GM21528 (cell line): Measurements from ENCODE around the gene PSD4.

ENCODE experiments used
- ATAC-seq: cut with Tn5 transposase; IDR thresholded peaks from one replicate; pipeline ENCODE4 v1.9.1; 2021; ENCODE audit warnings: mild to moderate bottlenecking, moderate library complexity; ENCODE audit not compliant: unreplicated experiment, low FRiP score

Gene PSD4

DNA sequence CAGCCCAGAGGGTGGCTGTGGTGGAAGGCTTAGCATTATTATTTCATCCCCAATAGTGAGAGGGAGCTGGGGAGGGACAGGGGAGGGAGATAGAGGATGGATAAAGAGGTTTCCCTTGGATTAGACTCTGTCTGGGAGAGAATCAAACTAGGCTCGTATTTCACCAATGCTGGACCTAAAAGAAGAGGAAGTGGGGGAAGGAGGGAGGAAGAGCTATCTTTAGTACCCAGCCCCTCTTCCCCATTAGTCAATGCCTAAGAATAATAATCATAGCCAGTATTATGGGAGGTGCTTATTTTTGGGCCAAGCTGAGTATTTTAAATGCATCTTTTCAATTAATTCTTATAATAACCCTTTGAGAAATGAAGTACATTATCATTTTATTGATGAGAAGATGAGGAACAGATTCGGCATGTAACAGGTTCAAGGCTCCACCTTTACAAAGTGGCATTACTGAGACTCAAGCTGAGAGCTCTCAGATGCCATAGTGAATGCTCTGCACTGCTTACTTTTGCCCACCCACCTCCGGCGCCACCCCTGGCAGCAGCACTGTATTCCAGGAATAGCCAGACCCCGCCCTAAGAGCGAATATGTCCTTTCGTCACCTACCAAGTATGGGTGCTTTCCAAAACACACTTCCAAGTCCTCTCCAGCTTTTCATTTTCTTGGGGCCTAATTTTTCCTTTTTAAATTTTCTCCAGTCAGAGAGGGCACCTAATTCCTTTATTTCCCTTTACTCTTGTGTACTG, 83.9 kb downstream of the PSD4 start:
- no peak for ATAC-seq

DNA sequence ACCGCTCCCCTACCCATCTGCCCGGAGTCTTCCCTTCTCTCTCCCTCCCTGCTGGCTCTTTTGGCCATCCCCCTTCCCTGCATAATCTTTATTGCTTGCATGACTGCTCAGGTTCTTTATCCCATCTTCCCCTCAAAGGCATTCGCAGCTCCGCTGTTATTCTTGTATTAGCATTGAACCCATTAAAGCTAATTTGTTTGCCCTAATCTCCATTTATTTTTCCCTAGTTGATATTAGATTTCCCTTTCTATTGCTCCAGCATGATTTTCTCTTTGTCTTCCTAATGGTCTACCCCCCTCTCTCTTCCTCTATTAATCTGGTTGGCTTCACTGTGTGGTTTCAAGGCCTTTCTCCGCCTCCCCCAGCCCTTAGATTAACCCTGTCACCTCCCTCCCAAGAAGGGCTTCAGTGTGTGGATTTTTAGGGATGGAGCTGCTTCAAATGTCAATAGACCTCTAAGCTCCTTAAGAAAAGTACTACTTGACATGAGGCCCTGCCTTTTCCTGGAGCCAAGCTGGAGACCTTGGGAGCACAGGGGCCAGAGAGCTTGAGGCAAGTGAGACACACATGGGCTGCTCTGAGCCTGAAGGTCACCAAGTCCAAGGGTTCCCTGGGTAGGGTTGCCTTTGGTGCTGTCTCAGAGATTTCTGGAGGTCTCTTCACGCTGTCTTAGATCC, 84.8 kb downstream of the PSD4 start:
- ATAC-seq, result no peak
